Left kidney (tissue), 2 donors: Measurements from ENCODE around the gene TNNT2. TPM values are rescaled to one million over a fixed set of nuclear protein-coding genes. Genes with fewer than 3 reads are reported as not detected.

ENCODE experiments used
- DNase-seq: peaks from one replicate; pipeline ENCODE4 v3.0.0-alpha.2; 2013
- polyA plus RNA-seq: library from polyadenylated mRNA; unstranded; fragments of 120-200 nt; gene quantifications from one replicate; pipeline ENCODE4 v1.2.1, GENCODE V29; 2013; ENCODE audit not compliant: insufficient read length

TNNT2 gene
- polyA plus RNA-seq, 1 donor, result 56.4 TPM

GRCh38 chr1:201313086-201313485 lies 64.4 kb downstream of the TNNT2 start:
- DNase-seq, result no peak

GRCh38 chr1:201312298-201312697 lies 65.2 kb downstream of the TNNT2 start:
- DNase-seq, result no peak

GRCh38 chr1:201311356-201312011 lies 66.0 kb downstream of the TNNT2 start:
- DNase-seq, result no peak

- no peak for DNase-seq
These were observed 66.5 kb downstream of the TNNT2 start for GRCh38 chr1:201310986-201311355.

- no peak for DNase-seq
These were observed 67.1 kb downstream of the TNNT2 start for GRCh38 chr1:201310251-201310985.

GRCh38 chr1:201309416-201309815 lies 68.1 kb downstream of the TNNT2 start:
- DNase-seq, result peak; percentile 64

Other genes starting within 250 kb of the TNNT2 start
- 130 TPM for gene TMEM9, start 223.2 kb downstream of the TNNT2 start, polyA plus RNA-seq
- 0.91 TPM for gene IGFN1, start 186.9 kb downstream of the TNNT2 start, polyA plus RNA-seq
- gene PKP1, start 94.2 kb downstream of the TNNT2 start, polyA plus RNA-seq, result 0.10 TPM
- 28.4 TPM for gene LAD1, start 21.6 kb upstream of the TNNT2 start, polyA plus RNA-seq
- gene TNNI1, start 44.0 kb upstream of the TNNT2 start, polyA plus RNA-seq, result 58.4 TPM
- 9.6 TPM for gene PHLDA3, start 91.5 kb upstream of the TNNT2 start, polyA plus RNA-seq
- gene CSRP1, start 129.4 kb upstream of the TNNT2 start, polyA plus RNA-seq, result 134 TPM
- 21.6 TPM for gene NAV1, start 161.4 kb upstream of the TNNT2 start, polyA plus RNA-seq